ENCODE measurements around the gene SEMA5A. TPM values are rescaled to one million over a fixed set of nuclear protein-coding genes. Genes with fewer than 3 reads are reported as not detected.
A peak's percentile ranks its signal among the peaks of the same experiment; 100 is the strongest.

SEMA5A gene
- polyA plus RNA-seq, 1 donor (not counting 4 experiments of a cell fraction or from before 2014, with no cell fraction given) = 0.16 TPM

DNA sequence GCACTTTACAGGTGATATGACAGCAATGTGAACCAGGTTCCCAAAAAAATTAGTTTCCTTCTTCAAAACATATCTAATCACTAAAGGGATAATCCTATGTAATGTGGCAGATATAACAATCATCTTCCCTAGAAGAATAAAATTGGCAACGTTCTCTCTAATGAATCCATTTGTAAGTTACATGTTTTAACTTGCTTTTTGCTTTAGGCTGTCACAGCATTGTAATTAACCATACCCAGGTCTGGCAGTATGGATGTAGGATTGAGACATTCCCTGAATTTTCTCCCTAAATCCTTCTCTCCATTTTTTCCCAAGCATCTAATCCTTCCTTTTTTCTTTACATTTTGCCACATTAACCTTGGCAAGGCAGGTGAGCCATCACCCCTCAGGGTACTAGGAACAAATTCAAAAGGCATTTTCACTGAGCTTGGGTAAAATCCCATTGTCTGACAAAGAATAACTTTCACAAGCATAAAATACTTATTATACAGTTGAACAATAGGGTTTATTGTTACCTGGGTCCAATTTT is 548.3 kb downstream of the SEMA5A start:
- H3K27me3 ChIP-seq (ENCODE audit: control insufficient read depth, extremely low read depth, insufficient read depth, low read length) = no peaks in the 10 kb centered on the region
- H3K27ac ChIP-seq (ENCODE audit: control insufficient read depth, insufficient read depth, low read length) = no peak overlapping the region
- H3K9ac ChIP-seq (ENCODE audit: control insufficient read depth, extremely low read depth, insufficient read depth, low read length) = no peak overlapping the region
- H3K4me3 ChIP-seq (ENCODE audit: control insufficient read depth in 2 of 3, extremely low read depth in 1 of 3, insufficient read depth in 2 of 3, low read depth in 1 of 3, low read length in 3 of 3) = no peak overlapping the region
- DNase-seq (ENCODE audit: low read depth, low spot score) (no peak), FAIRE-seq (no peak)
- H3K79me2 ChIP-seq (ENCODE audit: control insufficient read depth, insufficient read depth, low read length) = no peaks in the 10 kb centered on the region
- dilution Hi-C loops (cut with MboI; ENCODE audit: extremely low pct_ligation_motif_present, low sequenced_read_pairs) = no loop called here
- peaks cover 16% of the 10 kb centered on the region for H3K4me1 ChIP-seq (ENCODE audit: control insufficient read depth, extremely low read depth, insufficient read depth, low read length)
- no peaks in the 10 kb centered on the region for H3K9me3 ChIP-seq (ENCODE audit: control insufficient read depth, low read depth, low read length)
- H3K4me2 ChIP-seq (ENCODE audit: control insufficient read depth, extremely low read depth, insufficient read depth, low read depth, low read length) = peak overlapping the region; percentile 41
- H3K9me1 ChIP-seq (ENCODE audit: control insufficient read depth, extremely low read depth, insufficient read depth, low read length) = no peaks in the 10 kb centered on the region
- H3K36me3 ChIP-seq (ENCODE audit: control insufficient read depth in 2 of 2, extremely low read depth in 1 of 2, insufficient read depth in 2 of 2, low read length in 2 of 2) = no peaks in the 10 kb centered on the region
- peak overlapping the region; percentile 37 for H2AFZ ChIP-seq (ENCODE audit: control insufficient read depth, low read length)
- TF ChIP-seq, protein P1, sequence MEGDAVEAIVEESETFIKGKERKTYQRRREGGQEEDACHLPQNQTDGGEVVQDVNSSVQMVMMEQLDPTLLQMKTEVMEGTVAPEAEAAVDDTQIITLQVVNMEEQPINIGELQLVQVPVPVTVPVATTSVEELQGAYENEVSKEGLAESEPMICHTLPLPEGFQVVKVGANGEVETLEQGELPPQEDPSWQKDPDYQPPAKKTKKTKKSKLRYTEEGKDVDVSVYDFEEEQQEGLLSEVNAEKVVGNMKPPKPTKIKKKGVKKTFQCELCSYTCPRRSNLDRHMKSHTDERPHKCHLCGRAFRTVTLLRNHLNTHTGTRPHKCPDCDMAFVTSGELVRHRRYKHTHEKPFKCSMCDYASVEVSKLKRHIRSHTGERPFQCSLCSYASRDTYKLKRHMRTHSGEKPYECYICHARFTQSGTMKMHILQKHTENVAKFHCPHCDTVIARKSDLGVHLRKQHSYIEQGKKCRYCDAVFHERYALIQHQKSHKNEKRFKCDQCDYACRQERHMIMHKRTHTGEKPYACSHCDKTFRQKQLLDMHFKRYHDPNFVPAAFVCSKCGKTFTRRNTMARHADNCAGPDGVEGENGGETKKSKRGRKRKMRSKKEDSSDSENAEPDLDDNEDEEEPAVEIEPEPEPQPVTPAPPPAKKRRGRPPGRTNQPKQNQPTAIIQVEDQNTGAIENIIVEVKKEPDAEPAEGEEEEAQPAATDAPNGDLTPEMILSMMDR (optimal IDR thresholded peaks at IDR 0.05 in 1 of 3, IDR thresholded peaks at IDR 0.05 in 1 of 3, conservative IDR thresholded peaks at IDR 0.05 in 1 of 3; ENCODE audit: extremely low read depth in 1 of 3, insufficient read depth in 2 of 3, low read length in 3 of 3) = no peak
- H4K20me1 ChIP-seq (ENCODE audit: control insufficient read depth, extremely low read depth, insufficient read depth, low read length) = no peaks in the 10 kb centered on the region

DNA sequence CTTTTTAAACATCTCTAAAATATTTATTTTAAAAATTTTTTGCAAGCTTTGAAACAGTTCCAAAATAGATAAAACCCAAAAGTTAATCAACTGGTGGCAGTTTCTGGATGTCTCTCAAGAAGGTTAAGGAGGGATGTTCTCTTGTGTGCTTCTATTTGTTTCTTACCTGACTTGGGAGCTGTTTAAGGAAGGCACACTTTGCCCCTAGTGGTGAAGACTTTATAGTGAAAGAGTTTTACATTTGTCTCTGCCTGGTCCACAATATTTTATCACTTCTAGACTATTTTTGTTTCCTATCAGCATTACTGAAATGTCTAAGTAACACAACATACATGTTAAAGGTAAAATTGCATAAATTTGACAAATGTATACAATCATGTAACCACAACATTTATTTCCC is 552.8 kb downstream of the SEMA5A start:
- H3K36me3 ChIP-seq (ENCODE audit: control insufficient read depth in 2 of 2, extremely low read depth in 1 of 2, insufficient read depth in 2 of 2, low read length in 2 of 2) = no peaks in the 10 kb centered on the region
- no peak for FAIRE-seq

More for the DNA sequence above, 552.8 kb downstream of the SEMA5A start:
- Histone ChIP-seq H3K4me3 (ENCODE audit: control insufficient read depth in 2 of 3, extremely low read depth in 1 of 3, insufficient read depth in 2 of 3, low read depth in 1 of 3, low read length in 3 of 3) (no peak overlapping the region), H3K27me3 (ENCODE audit: control insufficient read depth, extremely low read depth, insufficient read depth, low read length) (no peaks in the 10 kb centered on the region), H3K9me3 (ENCODE audit: control insufficient read depth, low read depth, low read length) (no peaks in the 10 kb centered on the region), H3K27ac (ENCODE audit: control insufficient read depth, insufficient read depth, low read length) (no peak overlapping the region), H3K4me1 (ENCODE audit: control insufficient read depth, extremely low read depth, insufficient read depth, low read length) (peaks cover 13% of the 10 kb centered on the region), H3K9ac (ENCODE audit: control insufficient read depth, extremely low read depth, insufficient read depth, low read length) (no peak overlapping the region), H3K79me2 (ENCODE audit: control insufficient read depth, insufficient read depth, low read length) (no peaks in the 10 kb centered on the region), H3K9me1 (ENCODE audit: control insufficient read depth, extremely low read depth, insufficient read depth, low read length) (no peaks in the 10 kb centered on the region), H4K20me1 (ENCODE audit: control insufficient read depth, extremely low read depth, insufficient read depth, low read length) (no peaks in the 10 kb centered on the region), H3K4me2 (ENCODE audit: control insufficient read depth, extremely low read depth, insufficient read depth, low read depth, low read length) (no peak overlapping the region), H2AFZ (ENCODE audit: control insufficient read depth, low read length) (no peak overlapping the region)
- dilution Hi-C loops (cut with MboI; ENCODE audit: extremely low pct_ligation_motif_present, low sequenced_read_pairs) = no loop called here
- TF ChIP-seq, protein P1 (optimal IDR thresholded peaks at IDR 0.05 in 1 of 3, IDR thresholded peaks at IDR 0.05 in 1 of 3, conservative IDR thresholded peaks at IDR 0.05 in 1 of 3; ENCODE audit: extremely low read depth in 1 of 3, insufficient read depth in 2 of 3, low read length in 3 of 3) = peak in 2 of 3 experiments; percentile 43 to 60
- no peak for TF ChIP-seq EZH2 (IDR thresholded peaks at IDR 0.05; ENCODE audit: low read length)
- DNase-seq (ENCODE audit: low read depth, low spot score) = no peak

Small RNA genes within 50 kb of the gene (small RNA-seq; reads per million reads assigned to genes)
- gene MIR4636 (ENCODE audit: insufficient read length in 3 of 3, low read depth in 3 of 3, low replicate concordance in 1 of 3) (0 reads per million in 3 experiments), gene SNORD123 (ENCODE audit: insufficient read length in 3 of 3, low read depth in 3 of 3, low replicate concordance in 1 of 3) (0.67 to 8.4 (median 3.8) reads per million in 3 experiments)

Other genes with a start within 250 kb of the SEMA5A start
- not detected in 3 replicates for gene TAS2R1, start 84.3 kb upstream of the SEMA5A start, polyA plus RNA-seq

Measured in keratinocyte (primary cell).